AG09309 (cell line): ENCODE data around the gene SLC8A1.

Experiments
- DNase-seq: peaks from one replicate; pipeline ENCODE4 v3.0.0-alpha.2; 2010; ENCODE audit warnings: low read depth
- H3K4me3 ChIP-seq: 2 replicates; pipeline ENCODE4 v1.5.1; 2011; ENCODE audit warnings: mild to moderate bottlenecking, low read depth, low read length, moderate library complexity; ENCODE audit not compliant: control insufficient read depth
- CTCF ChIP-seq: IDR thresholded peaks from 2 replicates; pipeline ENCODE4 v1.5.1; 2011; ENCODE audit warnings: mild to moderate bottlenecking, low read depth, low read length, inconsistent platforms; ENCODE audit not compliant: insufficient read depth, control insufficient read depth; ENCODE audit errors: missing control alignments

SLC8A1 gene

GRCh38 chr2:40120026-40120425 lies 331.9 kb downstream of the SLC8A1 start:
- no peak for DNase-seq
- H3K4me3 ChIP-seq = no peak overlapping the region
- TF ChIP-seq CTCF = no peak

- DNase-seq = no peak
These were observed 333.3 kb downstream of the SLC8A1 start for GRCh38 chr2:40118622-40119021.

GRCh38 chr2:40115894-40116293 lies 336.0 kb downstream of the SLC8A1 start:
- no peak for TF ChIP-seq CTCF
- no peak overlapping the region for H3K4me3 ChIP-seq
- DNase-seq = no peak

More at GRCh38 chr2:40118622-40119021, 333.3 kb downstream of the SLC8A1 start:
- no peak overlapping the region for H3K4me3 ChIP-seq
- no peak for TF ChIP-seq CTCF

GRCh38 chr2:40115348-40115747 lies 336.5 kb downstream of the SLC8A1 start:
- DNase-seq = no peak
- H3K4me3 ChIP-seq = no peak overlapping the region
- TF ChIP-seq CTCF = no peak

GRCh38 chr2:40113997-40114396 lies 337.9 kb downstream of the SLC8A1 start:
- TF ChIP-seq CTCF = no peak
- H3K4me3 ChIP-seq = no peak overlapping the region
- DNase-seq = no peak

- no peak for DNase-seq
- TF ChIP-seq CTCF = no peak
- H3K4me3 ChIP-seq = no peak overlapping the region
These were observed 338.5 kb downstream of the SLC8A1 start for GRCh38 chr2:40113272-40113968.
